ENCODE results near the gene SHISAL2A. TPM values are rescaled to one million over a fixed set of nuclear protein-coding genes. Genes with fewer than 3 reads are reported as not detected.

The SHISAL2A gene
- total and polyA plus RNA-seq, 2 of the 8 experiments (the other 6 are each of a cell fraction or from before 2014, with no cell fraction given), result 0.74 to 2.1 TPM

- peak; percentile 33; the same call in 1 of the 2 replicates for TF ChIP-seq GTF2F1 (IDR thresholded peaks at IDR 0.05; ENCODE audit: borderline replicate concordance, low read depth, low read length)
- no peak for TF ChIP-seq YY1 (IDR thresholded peaks at IDR 0.05; ENCODE audit: low read depth, low read length)
- no peak for TF ChIP-seq SIX5 (IDR thresholded peaks at IDR 0.05; ENCODE audit: low read depth, low read length)
- TF ChIP-seq EP300 (IDR thresholded peaks at IDR 0.05; ENCODE audit: borderline replicate concordance in 1 of 2, low read depth in 2 of 2, low read length in 2 of 2), result no peak
- no peak for TF ChIP-seq USF2 (IDR thresholded peaks at IDR 0.05; ENCODE audit: low read length)
- no peak for TF ChIP-seq JUND (IDR thresholded peaks at IDR 0.05; ENCODE audit: low read length)
- TF ChIP-seq BACH1 (IDR thresholded peaks at IDR 0.05; ENCODE audit: low read length), result no peak
- TF ChIP-seq KDM1A (IDR thresholded peaks at IDR 0.05; ENCODE audit: borderline replicate concordance, low read length), result no peak
- no peak for TF ChIP-seq SIN3A (conservative IDR thresholded peaks at IDR 0.05 in 1 of 2, IDR thresholded peaks at IDR 0.05 in 1 of 2; ENCODE audit: low read depth in 1 of 2, low read length in 2 of 2)
- no peak for TF ChIP-seq CBX5 (IDR thresholded peaks at IDR 0.05; ENCODE audit: low read depth, low read length)
- TF ChIP-seq E2F6 (IDR thresholded peaks at IDR 0.05), result peak; percentile 99
- no peak for TF ChIP-seq CBX8 (IDR thresholded peaks at IDR 0.05; ENCODE audit: borderline replicate concordance, low read depth, low read length)
- TF ChIP-seq MAFK (IDR thresholded peaks at IDR 0.05; ENCODE audit: low read depth, low read length), result no peak
- TF ChIP-seq SP1 (IDR thresholded peaks at IDR 0.05; ENCODE audit: low read depth, low read length), result no peak
- TF ChIP-seq CREB1 (IDR thresholded peaks at IDR 0.05), result peak; percentile 51
- no peak for TF ChIP-seq PHF8 (conservative IDR thresholded peaks at IDR 0.05; ENCODE audit: low read depth, low read length)
- TF ChIP-seq CTBP2 (IDR thresholded peaks at IDR 0.05; ENCODE audit: borderline replicate concordance, insufficient read depth, insufficient read length, low read length), result no peak
- TF ChIP-seq FOSL1 (IDR thresholded peaks at IDR 0.05; ENCODE audit: insufficient read depth, low read depth, low read length), result no peak
- no peak for TF ChIP-seq POU5F1 (IDR thresholded peaks at IDR 0.05; ENCODE audit: low read depth, low read length)
These were observed at the start of gene SHISAL2A (continued) for GRCh38 chr1:52632732-52633290.

Data from H1 (cell line).